Peyer's patch (tissue), 4 donors: ENCODE data around the gene KIFBP.

Source experiments
- CTCF ChIP-seq, 6 experiments: fragments of 450-650 bp in 4 of 6; fragments of 200-600 bp in 2 of 6; sonication (generic) in 1 of 6; IDR thresholded peaks; one replicate each; pipeline ENCODE4 v1.5.1; 2017 to 2019; ENCODE audit warnings: antibody characterized with exemption in 6 of 6, mild to moderate bottlenecking in 3 of 6, moderate library complexity in 1 of 6
- POLR2A ChIP-seq, 2 donors: fragments of 450-650 bp; IDR thresholded peaks; one replicate each; pipeline ENCODE4 v1.5.1; 2017; ENCODE audit warnings: antibody characterized with exemption in 2 of 2, mild to moderate bottlenecking in 2 of 2, moderate library complexity in 2 of 2

GRCh38 chr10:69042417-69042816 is 53.8 kb downstream of the KIFBP start:
- no peak for TF ChIP-seq CTCF (IDR thresholded peaks at IDR 0.05)
- TF ChIP-seq POLR2A (IDR thresholded peaks at IDR 0.05), result no peak
